GM12865 (cell line): ENCODE measurements around the gene SERGEF.

ENCODE experiments used
- DNase-seq: peaks from one replicate; pipeline ENCODE4 v3.0.0; 2010; ENCODE audit warnings: low read depth
- H3K4me3 ChIP-seq: 2 replicates; pipeline ENCODE4 v1.5.1; 2011; ENCODE audit warnings: mild to moderate bottlenecking, low read depth, low read length, control low read depth
- TF ChIP-seq, protein P1 (sequence below): IDR thresholded peaks from 2 replicates; pipeline ENCODE4 v1.5.1; 2011; ENCODE audit warnings: low read length, control low read depth, low read depth, inconsistent platforms; ENCODE audit not compliant: insufficient read depth; ENCODE audit errors: missing control alignments

Gene SERGEF

GRCh38 chr11:17986711-17987220 is 26.1 kb downstream of the SERGEF start:
- DNase-seq: no peak
- no peak overlapping the region for H3K4me3 ChIP-seq
- TF ChIP-seq, protein P1, sequence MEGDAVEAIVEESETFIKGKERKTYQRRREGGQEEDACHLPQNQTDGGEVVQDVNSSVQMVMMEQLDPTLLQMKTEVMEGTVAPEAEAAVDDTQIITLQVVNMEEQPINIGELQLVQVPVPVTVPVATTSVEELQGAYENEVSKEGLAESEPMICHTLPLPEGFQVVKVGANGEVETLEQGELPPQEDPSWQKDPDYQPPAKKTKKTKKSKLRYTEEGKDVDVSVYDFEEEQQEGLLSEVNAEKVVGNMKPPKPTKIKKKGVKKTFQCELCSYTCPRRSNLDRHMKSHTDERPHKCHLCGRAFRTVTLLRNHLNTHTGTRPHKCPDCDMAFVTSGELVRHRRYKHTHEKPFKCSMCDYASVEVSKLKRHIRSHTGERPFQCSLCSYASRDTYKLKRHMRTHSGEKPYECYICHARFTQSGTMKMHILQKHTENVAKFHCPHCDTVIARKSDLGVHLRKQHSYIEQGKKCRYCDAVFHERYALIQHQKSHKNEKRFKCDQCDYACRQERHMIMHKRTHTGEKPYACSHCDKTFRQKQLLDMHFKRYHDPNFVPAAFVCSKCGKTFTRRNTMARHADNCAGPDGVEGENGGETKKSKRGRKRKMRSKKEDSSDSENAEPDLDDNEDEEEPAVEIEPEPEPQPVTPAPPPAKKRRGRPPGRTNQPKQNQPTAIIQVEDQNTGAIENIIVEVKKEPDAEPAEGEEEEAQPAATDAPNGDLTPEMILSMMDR: peak; percentile 8

GRCh38 chr11:17986007-17986710 is 26.7 kb downstream of the SERGEF start:
- no peak for DNase-seq
- TF ChIP-seq, protein P1: no peak
- no peak overlapping the region for H3K4me3 ChIP-seq

DNA sequence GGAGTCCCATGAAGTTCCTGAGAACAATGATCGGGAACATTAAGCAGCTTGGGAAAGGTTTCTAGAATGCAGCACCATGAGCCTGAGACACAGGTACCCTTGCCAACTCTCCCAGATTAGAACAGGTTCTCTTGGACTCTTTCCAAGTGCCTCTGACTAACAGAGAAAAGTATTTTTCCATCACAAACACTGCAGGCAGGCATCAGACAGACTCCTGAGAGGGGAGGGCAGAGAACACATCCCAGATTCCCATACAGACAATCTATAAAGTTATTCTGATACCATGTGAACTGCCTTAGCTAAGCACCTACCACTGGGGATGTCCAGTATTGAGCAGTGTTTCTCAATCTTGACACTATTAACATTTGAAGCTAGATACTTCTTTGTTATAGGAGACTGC is 27.3 kb downstream of the SERGEF start:
- no peak overlapping the region for H3K4me3 ChIP-seq
- TF ChIP-seq, protein P1: no peak
- no peak for DNase-seq

- no peak overlapping the region for H3K4me3 ChIP-seq
- no peak for DNase-seq
- TF ChIP-seq, protein P1: no peak
These were observed 29.3 kb downstream of the SERGEF start for GRCh38 chr11:17983569-17983968.

GRCh38 chr11:17979770-17980371 is 33.0 kb downstream of the SERGEF start:
- peak; percentile 41 for DNase-seq
- no peak overlapping the region for H3K4me3 ChIP-seq
- TF ChIP-seq, protein P1: peak; percentile 94

DNA sequence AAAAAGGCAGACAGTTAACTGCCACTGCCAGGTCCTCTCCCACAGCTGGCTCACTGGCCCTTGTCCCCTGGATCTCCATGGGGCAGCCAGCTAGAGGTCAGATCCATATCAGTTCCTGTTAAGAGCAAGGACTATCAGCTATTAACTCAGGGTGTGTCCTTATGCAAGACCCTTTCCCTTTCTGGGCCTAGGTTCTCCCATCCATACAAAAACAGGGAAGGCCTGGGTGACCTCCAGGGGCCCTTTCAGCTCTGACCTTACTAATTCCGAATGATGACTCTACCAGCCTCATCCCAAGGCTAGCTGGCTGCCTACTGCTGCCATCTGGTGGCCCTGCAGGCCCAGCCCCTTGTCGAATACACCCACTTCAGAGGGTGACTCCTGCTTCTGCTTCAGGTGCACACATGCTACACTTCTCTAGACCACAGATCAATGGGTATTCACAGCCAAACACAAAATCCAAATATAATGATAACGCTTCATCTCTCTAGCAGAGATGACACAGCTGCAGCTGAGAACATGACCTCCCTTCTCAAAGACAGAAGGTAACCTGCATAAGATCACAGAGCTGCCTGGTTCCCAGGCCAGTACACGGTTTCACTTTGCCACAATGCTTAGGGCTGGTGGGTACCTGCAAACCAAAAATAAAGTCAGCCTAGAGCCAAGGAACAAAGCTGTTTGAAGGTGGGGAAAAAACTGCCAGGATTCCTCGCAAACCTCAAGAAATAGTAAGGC is 34.1 kb downstream of the SERGEF start:
- TF ChIP-seq, protein P1: peak; percentile 67
- no peak overlapping the region for H3K4me3 ChIP-seq
- DNase-seq: peak; percentile 49
